LNCAP (cell line): Measurements from ENCODE around the gene EXOC6.

Experiments used
- CTCF ChIP-seq: fragments of 450-650 bp; IDR thresholded peaks from 2 replicates; pipeline ENCODE4 v1.5.1; 2017; ENCODE audit warnings: mild to moderate bottlenecking

Gene EXOC6

GRCh38 chr10:93076871-93077270, 228.6 kb downstream of the EXOC6 start:
- TF ChIP-seq CTCF = no peak

GRCh38 chr10:93077860-93078337, 229.6 kb downstream of the EXOC6 start:
- TF ChIP-seq CTCF = no peak

- TF ChIP-seq CTCF = no peak
These were observed 231.5 kb downstream of the EXOC6 start for GRCh38 chr10:93079663-93080349.

GRCh38 chr10:93080350-93081046, 232.2 kb downstream of the EXOC6 start:
- TF ChIP-seq CTCF = peak; percentile 87

- TF ChIP-seq CTCF = no peak
These were observed 233.0 kb downstream of the EXOC6 start for GRCh38 chr10:93081318-93081717.

GRCh38 chr10:93081834-93082233, 233.5 kb downstream of the EXOC6 start:
- no peak for TF ChIP-seq CTCF

- no peak for TF ChIP-seq CTCF
These were observed 235.6 kb downstream of the EXOC6 start for GRCh38 chr10:93083743-93084539.
